ENCODE measurements around the gene TSHZ2.

DNA sequence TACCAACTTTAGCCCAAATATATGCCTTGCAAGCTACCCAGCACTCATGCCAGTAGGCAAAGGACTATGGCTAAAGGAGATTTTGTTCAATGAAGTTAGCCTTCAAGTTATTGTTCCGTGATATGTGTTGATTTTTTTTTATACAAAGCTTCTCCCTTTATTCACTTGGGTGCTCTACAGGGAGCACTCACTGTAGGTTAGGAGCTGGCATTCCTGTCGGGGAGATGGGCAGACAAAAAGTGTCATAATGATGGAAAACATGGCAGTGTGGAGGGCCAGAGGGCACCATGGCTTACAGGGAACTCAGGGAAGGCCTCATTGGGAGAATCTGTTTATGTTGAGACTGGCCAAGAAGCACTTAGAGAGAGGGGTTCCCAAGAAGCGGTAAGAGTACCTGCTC lies 292.4 kb downstream of the TSHZ2 start:
- TF ChIP-seq, protein P1, sequence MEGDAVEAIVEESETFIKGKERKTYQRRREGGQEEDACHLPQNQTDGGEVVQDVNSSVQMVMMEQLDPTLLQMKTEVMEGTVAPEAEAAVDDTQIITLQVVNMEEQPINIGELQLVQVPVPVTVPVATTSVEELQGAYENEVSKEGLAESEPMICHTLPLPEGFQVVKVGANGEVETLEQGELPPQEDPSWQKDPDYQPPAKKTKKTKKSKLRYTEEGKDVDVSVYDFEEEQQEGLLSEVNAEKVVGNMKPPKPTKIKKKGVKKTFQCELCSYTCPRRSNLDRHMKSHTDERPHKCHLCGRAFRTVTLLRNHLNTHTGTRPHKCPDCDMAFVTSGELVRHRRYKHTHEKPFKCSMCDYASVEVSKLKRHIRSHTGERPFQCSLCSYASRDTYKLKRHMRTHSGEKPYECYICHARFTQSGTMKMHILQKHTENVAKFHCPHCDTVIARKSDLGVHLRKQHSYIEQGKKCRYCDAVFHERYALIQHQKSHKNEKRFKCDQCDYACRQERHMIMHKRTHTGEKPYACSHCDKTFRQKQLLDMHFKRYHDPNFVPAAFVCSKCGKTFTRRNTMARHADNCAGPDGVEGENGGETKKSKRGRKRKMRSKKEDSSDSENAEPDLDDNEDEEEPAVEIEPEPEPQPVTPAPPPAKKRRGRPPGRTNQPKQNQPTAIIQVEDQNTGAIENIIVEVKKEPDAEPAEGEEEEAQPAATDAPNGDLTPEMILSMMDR (IDR thresholded peaks at IDR 0.05) = no peak
- no peak for TF ChIP-seq ZFX (IDR thresholded peaks at IDR 0.05; ENCODE audit: borderline replicate concordance)
